CD4-positive, alpha-beta T cell (primary cell): ENCODE data around the gene GFI1B. TPM values are rescaled to one million over a fixed set of nuclear protein-coding genes. Genes with fewer than 3 reads are reported as not detected.
A peak's percentile ranks its signal among the peaks of the same experiment; 100 is the strongest.

Source experiments
- ATAC-seq: fragments of 200-7000 bp; cut with Tn5 transposase; one replicate; pipeline ENCODE4 v1.10.0; 2022; ENCODE audit warnings: mild to moderate bottlenecking; ENCODE audit not compliant: poor library complexity
- CTCF ChIA-PET: fragments of 350-600 bp; sonication (Branson Sonifier 250); formaldehyde crosslinking; loops from one replicate; lab custom pipeline; 2021; ENCODE audit warnings: antibody characterized with exemption, inconsistent platforms; lab: Charles Lee
- POLR2A ChIA-PET: fragments of 350-600 bp; sonication (Branson Sonifier 250); formaldehyde crosslinking; loops from one replicate; lab custom pipeline; 2021; ENCODE audit warnings: antibody characterized with exemption, inconsistent platforms; lab: Charles Lee
- DNase-seq, 14 experiments: peaks; one replicate each; pipeline ENCODE4 v3.0.0-alpha.2; 2013 to 2020; ENCODE audit warnings: mixed read lengths in 2 of 14
- H3K27ac ChIP-seq, 2 donors: one replicate each; pipeline versions ENCODE4 v1.5.1 to v1.7.0; 2013; ENCODE audit warnings: low read length in 2 of 2, low read depth in 1 of 2, mild to moderate bottlenecking in 1 of 2
- H3K27me3 ChIP-seq, 2 experiments: 1 replicate in 1 of 2; 2 replicates in 1 of 2; pipeline versions ENCODE4 v1.6.1 to v1.7.0; 2013; ENCODE audit warnings: low read length in 2 of 2, control low read depth in 1 of 2, mild to moderate bottlenecking in 1 of 2, moderate library complexity in 1 of 2; ENCODE audit not compliant: insufficient read depth in 2 of 2, control insufficient read depth in 1 of 2
- H3K36me3 ChIP-seq: one replicate; pipeline ENCODE4 v1.6.1; 2013; ENCODE audit warnings: low read length, control low read depth; ENCODE audit not compliant: insufficient read depth
- H3K4me1 ChIP-seq: one replicate; pipeline ENCODE4 v1.6.1; 2013; ENCODE audit warnings: low read length, control low read depth; ENCODE audit not compliant: insufficient read depth
- H3K4me3 ChIP-seq: one replicate; pipeline ENCODE4 v1.5.1; 2013; ENCODE audit warnings: mild to moderate bottlenecking, low read length, moderate library complexity
- H3K9me3 ChIP-seq, 2 experiments: 1 replicate in 1 of 2; 2 replicates in 1 of 2; pipeline versions ENCODE4 v1.6.1 to v1.7.0; 2013; ENCODE audit warnings: low read length in 2 of 2, mild to moderate bottlenecking in 2 of 2, control low read depth in 1 of 2, moderate library complexity in 1 of 2; ENCODE audit not compliant: control insufficient read depth in 1 of 2, insufficient read depth in 1 of 2
- H3K27ac Mint-ChIP-seq: one replicate; pipeline ENCODE4 v1.8.0; 2020; ENCODE audit warnings: mixed read lengths
- H3K27me3 Mint-ChIP-seq: one replicate; pipeline ENCODE4 v1.8.0; 2021; ENCODE audit warnings: mixed read lengths
- H3K36me3 Mint-ChIP-seq: one replicate; pipeline ENCODE4 v1.8.0; 2021; ENCODE audit warnings: low read depth, mixed read lengths
- H3K4me1 Mint-ChIP-seq: one replicate; pipeline ENCODE4 v1.8.0; 2021; ENCODE audit warnings: low read depth, mixed read lengths
- H3K4me3 Mint-ChIP-seq: one replicate; pipeline ENCODE4 v1.8.0; 2020; ENCODE audit warnings: mild to moderate bottlenecking, mixed read lengths
- H3K9me3 Mint-ChIP-seq: one replicate; pipeline ENCODE4 v1.8.0; 2020; ENCODE audit warnings: mixed read lengths
- intact Hi-C, 2 experiments: fragments of 100-400 bp; cut with DNase I in 1 of 2; cut with micrococcal nuclease in 1 of 2; formaldehyde crosslinking; loops; one replicate each; pipeline versions ENCODE4 v1.15.1 to v1.9.0; 2023 to 2025; cut with DNase I, micrococcal nuclease
- total RNA-seq, 174 experiments: library from RNA in 2 of 174; stranded (reverse) in 2 of 174; gene quantifications; one replicate each; pipeline ENCODE4 v1.2.3 and lab custom pipeline; 2021 to 2026
- TF ChIP-seq, protein P1 (sequence below): fragments of 200-600 bp; IDR thresholded peaks from one replicate; pipeline ENCODE4 v1.8.0; 2022; ENCODE audit warnings: antibody characterized with exemption, mild to moderate bottlenecking

Gene GFI1B
- total RNA-seq, 2 experiments from 2014 or later, result 0.58 TPM; not detected in 1

DNA sequence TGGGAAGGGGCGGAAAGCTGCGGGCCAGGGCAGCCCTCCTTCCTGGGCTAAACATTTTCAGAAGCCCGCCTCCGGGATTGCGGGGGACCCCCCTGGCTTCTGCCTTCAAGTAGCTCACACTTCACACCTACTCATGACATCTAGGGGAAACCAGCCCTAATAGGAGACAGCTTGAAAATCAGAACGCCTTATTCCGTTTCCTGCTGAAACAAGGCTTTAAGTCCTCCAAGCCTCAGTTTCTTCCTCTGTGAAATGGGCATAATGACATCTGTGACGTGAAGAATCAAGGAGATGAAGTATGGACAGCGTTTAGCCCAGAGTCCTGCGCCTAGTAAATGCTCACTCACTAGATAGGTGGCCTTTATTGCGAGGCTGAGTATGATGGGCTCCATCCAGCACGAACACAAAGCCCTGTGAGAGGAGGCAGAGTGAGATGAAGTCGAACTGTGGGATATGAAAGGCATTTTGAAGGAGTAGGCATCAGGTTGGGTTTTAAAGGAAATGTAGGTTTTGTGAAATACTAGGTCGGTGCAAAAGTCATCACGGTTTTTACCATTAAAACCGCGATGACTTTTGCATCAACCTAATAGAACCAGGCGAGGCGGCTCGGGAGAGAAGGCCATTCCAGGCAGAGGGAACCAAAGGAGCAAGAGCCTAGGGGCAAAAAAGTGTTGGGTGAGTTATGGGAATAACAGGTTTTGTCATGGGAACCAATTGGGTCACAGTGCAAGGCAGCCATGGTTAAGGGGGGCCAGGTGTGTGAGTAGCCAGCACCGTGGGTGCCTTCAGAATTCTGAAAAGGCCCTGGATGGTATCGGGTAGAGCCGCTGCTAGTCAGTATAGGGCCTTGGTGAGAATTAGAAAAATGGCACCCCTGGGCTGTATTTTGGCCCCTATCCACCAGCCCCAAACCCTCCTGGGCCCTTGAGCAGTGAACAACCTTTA lies 33.0 kb upstream of the GFI1B start:
- Histone ChIP-seq H3K27me3 (no peaks in the 10 kb centered on the region), H3K9me3 (no peaks in the 10 kb centered on the region), H3K27ac (peak overlapping the region; percentile 98 to 99), H3K36me3 (no peaks in the 10 kb centered on the region), H3K4me3 (peak overlapping the region; percentile 96), H3K4me1 (peaks cover 24% of the 10 kb centered on the region)
- TF ChIP-seq, protein P1, sequence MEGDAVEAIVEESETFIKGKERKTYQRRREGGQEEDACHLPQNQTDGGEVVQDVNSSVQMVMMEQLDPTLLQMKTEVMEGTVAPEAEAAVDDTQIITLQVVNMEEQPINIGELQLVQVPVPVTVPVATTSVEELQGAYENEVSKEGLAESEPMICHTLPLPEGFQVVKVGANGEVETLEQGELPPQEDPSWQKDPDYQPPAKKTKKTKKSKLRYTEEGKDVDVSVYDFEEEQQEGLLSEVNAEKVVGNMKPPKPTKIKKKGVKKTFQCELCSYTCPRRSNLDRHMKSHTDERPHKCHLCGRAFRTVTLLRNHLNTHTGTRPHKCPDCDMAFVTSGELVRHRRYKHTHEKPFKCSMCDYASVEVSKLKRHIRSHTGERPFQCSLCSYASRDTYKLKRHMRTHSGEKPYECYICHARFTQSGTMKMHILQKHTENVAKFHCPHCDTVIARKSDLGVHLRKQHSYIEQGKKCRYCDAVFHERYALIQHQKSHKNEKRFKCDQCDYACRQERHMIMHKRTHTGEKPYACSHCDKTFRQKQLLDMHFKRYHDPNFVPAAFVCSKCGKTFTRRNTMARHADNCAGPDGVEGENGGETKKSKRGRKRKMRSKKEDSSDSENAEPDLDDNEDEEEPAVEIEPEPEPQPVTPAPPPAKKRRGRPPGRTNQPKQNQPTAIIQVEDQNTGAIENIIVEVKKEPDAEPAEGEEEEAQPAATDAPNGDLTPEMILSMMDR, result no peak
- intact Hi-C loops, result loop anchor here in 1 of 2 experiments (2.0 to 10.0 kb wide), 7 partner anchors 67 to 861 kb away; partner anchors contain the start of genes AK8, DDX31, SETX and SPACA9
- Mint-ChIP-seq H3K4me3 (peak overlapping the region; percentile 91), H3K27me3 (no peaks in the 10 kb centered on the region), H3K4me1 (peaks cover 23% of the 10 kb centered on the region), H3K36me3 (peaks cover 10% of the 10 kb centered on the region), H3K9me3 (no peaks in the 10 kb centered on the region), H3K27ac (peak overlapping the region; percentile 97)
- CTCF ChIA-PET, result no interaction called here
- ATAC-seq, result peak; percentile 17
- DNase-seq, result peak in 2 of 14 experiments; percentile 14 to 50
- POLR2A ChIA-PET, result interaction anchor here (0.5 to 2.9 kb wide), 18 partner anchors 8 to 1820 kb away, joined by 3 to 31 read pairs (median 4); partner anchors contain the start of genes DDX31, GTF3C4, GTF3C5 and NUP214

DNA sequence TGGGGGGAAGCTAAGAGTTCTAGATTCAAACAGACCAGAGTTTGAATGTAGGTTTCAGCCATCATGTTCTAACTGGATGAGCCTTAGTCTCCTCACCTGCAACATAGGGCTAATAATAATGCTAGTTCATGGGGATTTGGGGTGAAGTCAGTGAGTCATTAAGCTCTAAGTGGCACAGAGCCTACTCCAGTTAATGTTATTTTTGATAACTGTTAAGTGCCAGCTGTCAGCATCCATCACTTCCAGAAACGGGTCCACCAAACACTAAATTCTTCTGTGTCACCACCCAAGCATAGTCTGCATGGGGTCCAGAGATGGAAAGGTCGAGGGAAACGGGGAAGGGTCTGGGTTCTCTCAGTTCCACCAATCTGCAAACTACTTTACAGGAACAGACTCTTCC lies 32.3 kb upstream of the GFI1B start:
- no peaks in the 10 kb centered on the region for H3K9me3 ChIP-seq
- no peak overlapping the region for H3K4me3 ChIP-seq
- ChIA-PET CTCF (no interaction called here), POLR2A (interaction anchor here (0.6 to 1.4 kb wide), 3 partner anchors 85 to 591 kb away, joined by 3 to 6 read pairs (median 3); partner anchors contain the start of genes GTF3C5 and SETX)
- no peak for ATAC-seq
- H3K36me3 Mint-ChIP-seq, result peaks cover 10% of the 10 kb centered on the region
- no peak overlapping the region for H3K27ac ChIP-seq
- TF ChIP-seq, protein P1, result no peak
- no peaks in the 10 kb centered on the region for H3K36me3 ChIP-seq
- no peak for DNase-seq
- H3K4me3 Mint-ChIP-seq, result peak overlapping the region; percentile 91
- H3K27ac Mint-ChIP-seq, result peak overlapping the region; percentile 97
- peaks cover 24% of the 10 kb centered on the region for H3K4me1 ChIP-seq
- no peaks in the 10 kb centered on the region for H3K9me3 Mint-ChIP-seq
- H3K27me3 ChIP-seq, result no peaks in the 10 kb centered on the region
- intact Hi-C loops, result loop anchor here in 1 of 2 experiments (5.0 to 10.0 kb wide), 5 partner anchors 199 to 861 kb away; partner anchors contain the start of genes SETX and TTF1
- no peaks in the 10 kb centered on the region for H3K27me3 Mint-ChIP-seq
- peaks cover 23% of the 10 kb centered on the region for H3K4me1 Mint-ChIP-seq

DNA sequence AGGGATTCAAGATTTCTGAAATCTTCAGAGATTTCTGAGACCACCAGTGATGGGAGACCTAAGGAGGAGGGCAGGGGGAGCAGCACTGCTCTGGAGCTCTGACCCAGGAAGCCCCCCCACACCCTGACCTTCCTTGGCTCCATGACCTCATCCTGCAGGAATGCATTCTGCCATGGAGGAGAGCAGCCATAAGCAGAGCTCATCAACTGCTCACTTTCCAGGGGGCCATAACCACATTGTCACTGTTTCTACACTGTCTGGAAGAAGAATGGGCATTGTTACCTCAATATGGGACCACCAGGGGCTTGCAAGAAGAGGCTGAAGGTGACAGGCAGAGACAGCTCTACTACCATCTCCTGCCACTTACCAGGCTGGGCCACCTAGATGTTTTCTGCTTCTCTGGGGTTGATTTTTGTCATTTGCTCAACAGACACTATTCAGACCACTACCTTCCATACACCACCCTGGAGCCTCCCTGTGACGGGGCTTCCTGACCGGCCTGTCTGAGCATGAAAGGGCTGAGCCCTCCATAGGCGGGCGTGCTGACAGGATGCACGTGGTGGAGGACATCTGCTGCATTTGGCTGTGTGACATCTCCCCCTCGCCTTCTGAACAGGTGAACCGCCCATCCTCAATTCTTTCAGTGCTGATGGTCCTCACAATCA lies 31.7 kb upstream of the GFI1B start:
- no peaks in the 10 kb centered on the region for H3K36me3 ChIP-seq
- no peak overlapping the region for H3K4me3 ChIP-seq
- no peak for ATAC-seq
- no peak for DNase-seq
- H3K36me3 Mint-ChIP-seq, result peaks cover 10% of the 10 kb centered on the region
- peak overlapping the region; percentile 97 for H3K27ac Mint-ChIP-seq
- H3K27me3 Mint-ChIP-seq, result no peaks in the 10 kb centered on the region
- peaks cover 24% of the 10 kb centered on the region for H3K4me1 ChIP-seq
- TF ChIP-seq, protein P1, result no peak
- intact Hi-C loops, result loop anchor here in 1 of 2 experiments (5.0 to 10.0 kb wide), 5 partner anchors 198 to 862 kb away; partner anchors contain the start of genes SETX and TTF1
- CTCF ChIA-PET, result interaction anchor here (0.8 to 1.2 kb wide), 2 partner anchors 31 to 44 kb away, joined by 4 to 7 read pairs; no protein-coding TSS in a partner anchor
- peaks cover 23% of the 10 kb centered on the region for H3K4me1 Mint-ChIP-seq
- no peak overlapping the region for H3K27ac ChIP-seq
- H3K9me3 Mint-ChIP-seq, result no peaks in the 10 kb centered on the region
- peak overlapping the region; percentile 34 for H3K4me3 Mint-ChIP-seq
- POLR2A ChIA-PET, result interaction anchor here (0.6 to 1.1 kb wide), 2 partner anchors 84 to 229 kb away, joined by 3 read pairs; partner anchors contain the start of gene GTF3C5
- no peaks in the 10 kb centered on the region for H3K9me3 ChIP-seq
- no peaks in the 10 kb centered on the region for H3K27me3 ChIP-seq
